Measurements from ENCODE around the gene B3GAT1.
"Not testable (repeated sequence)": the region's sequence is repeated elsewhere in the genome, so short reads cannot be mapped to it uniquely, and the experiment has no call there.

Gene B3GAT1

DNA sequence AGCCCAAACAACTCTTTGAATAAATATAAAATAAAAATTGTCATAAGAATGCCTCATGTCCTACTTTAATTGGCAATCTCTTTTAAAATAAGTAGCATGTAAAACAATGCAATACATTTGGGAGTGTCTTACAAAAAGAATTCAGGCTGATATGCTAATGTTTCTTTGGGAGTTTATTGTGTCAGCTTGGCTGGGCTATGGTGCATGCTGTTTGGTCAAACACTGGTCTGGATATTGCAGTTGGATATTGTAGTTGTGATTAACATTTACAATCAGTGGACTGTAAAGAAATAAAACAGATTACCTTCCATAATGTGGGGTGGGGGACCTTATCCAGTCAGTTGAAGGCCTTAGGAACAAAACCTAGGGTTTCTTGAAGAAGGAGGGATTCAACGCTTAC is 37.0 kb upstream of the B3GAT1 start:
- H3K9me3 ChIP-seq = no peaks in the 10 kb centered on the region
- no peak overlapping the region for H3K4me3 ChIP-seq
- H3K36me3 ChIP-seq (replicated peaks) = no peaks in the 10 kb centered on the region
- no peak for DNase-seq (ENCODE audit: low spot score in 2 of 2)
- H3K27me3 ChIP-seq (ENCODE audit: low read depth) = no peaks in the 10 kb centered on the region
- in situ Hi-C loops (cut with MboI; ENCODE audit: low sequenced_read_pairs) = no loop called here
- no peaks in the 10 kb centered on the region for H3K4me1 ChIP-seq

DNA sequence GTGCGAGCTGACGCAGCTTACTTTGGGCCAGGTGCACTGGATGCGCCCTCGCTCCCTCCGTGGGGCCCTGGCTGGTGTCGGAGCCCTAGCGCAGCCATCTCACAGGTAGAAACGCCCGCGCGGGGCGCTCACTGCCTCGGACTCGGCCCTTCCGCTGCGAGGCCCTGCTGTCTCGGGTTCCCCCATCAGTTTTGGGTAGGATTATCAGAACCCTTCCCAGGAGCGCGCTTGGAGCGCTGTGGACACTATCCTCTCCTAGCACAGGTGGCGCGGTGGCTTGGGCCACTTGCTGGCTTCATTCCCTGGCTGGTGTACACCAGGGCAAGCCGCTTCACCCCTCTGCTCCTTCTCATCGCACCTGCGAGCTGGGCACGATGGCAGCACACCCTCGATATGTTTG is 35.7 kb upstream of the B3GAT1 start:
- Histone ChIP-seq H3K4me3 (no peak overlapping the region), H3K4me1 (no peaks in the 10 kb centered on the region), H3K9me3 (no peaks in the 10 kb centered on the region), H3K27me3 (ENCODE audit: low read depth) (no peaks in the 10 kb centered on the region), H3K36me3 (replicated peaks) (no peaks in the 10 kb centered on the region)
- in situ Hi-C loops (cut with MboI; ENCODE audit: low sequenced_read_pairs) = no loop called here
- DNase-seq (ENCODE audit: low spot score in 2 of 2) = no peak

DNA sequence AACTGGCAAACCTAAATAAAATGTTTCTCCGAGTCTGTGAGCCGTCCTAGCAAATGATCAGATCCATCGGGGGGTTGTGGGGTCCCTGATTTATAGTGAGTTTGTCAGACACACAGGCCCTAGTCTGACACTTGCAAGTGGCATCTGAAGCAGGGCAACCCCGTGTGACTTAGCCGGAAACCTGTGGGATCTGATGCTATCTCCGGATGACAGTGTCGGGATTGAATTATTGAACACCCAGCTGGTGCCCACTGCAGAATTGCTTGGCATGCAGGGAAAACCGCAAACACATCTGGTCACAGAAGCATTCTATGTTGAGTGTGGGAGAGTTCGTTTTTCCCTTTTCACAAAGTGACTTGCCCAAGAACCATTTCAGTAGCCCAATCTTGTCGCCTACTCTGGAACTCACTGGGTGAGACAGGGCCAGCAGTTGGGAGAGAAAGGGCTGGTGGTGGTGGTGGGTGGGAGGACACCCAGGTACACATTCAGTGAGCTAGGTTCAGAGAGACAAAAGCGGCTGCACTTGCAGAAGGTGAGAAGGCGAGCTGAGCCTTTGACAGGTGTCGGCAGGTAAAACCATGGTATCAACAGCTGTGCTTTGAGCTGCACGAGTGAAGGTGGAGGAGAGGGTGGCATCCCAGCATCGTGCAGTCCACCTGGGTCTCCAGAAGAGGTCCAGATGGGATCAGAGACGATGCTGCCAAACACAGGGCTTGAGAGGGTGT is 33.7 kb upstream of the B3GAT1 start:
- no peaks in the 10 kb centered on the region for H3K4me1 ChIP-seq
- no peak for DNase-seq (ENCODE audit: low spot score in 2 of 2)
- in situ Hi-C loops (cut with MboI; ENCODE audit: low sequenced_read_pairs) = no loop called here
- no peaks in the 10 kb centered on the region for H3K36me3 ChIP-seq (replicated peaks)
- H3K27me3 ChIP-seq (ENCODE audit: low read depth) = no peaks in the 10 kb centered on the region
- no peaks in the 10 kb centered on the region for H3K9me3 ChIP-seq
- no peak overlapping the region for H3K4me3 ChIP-seq

DNA sequence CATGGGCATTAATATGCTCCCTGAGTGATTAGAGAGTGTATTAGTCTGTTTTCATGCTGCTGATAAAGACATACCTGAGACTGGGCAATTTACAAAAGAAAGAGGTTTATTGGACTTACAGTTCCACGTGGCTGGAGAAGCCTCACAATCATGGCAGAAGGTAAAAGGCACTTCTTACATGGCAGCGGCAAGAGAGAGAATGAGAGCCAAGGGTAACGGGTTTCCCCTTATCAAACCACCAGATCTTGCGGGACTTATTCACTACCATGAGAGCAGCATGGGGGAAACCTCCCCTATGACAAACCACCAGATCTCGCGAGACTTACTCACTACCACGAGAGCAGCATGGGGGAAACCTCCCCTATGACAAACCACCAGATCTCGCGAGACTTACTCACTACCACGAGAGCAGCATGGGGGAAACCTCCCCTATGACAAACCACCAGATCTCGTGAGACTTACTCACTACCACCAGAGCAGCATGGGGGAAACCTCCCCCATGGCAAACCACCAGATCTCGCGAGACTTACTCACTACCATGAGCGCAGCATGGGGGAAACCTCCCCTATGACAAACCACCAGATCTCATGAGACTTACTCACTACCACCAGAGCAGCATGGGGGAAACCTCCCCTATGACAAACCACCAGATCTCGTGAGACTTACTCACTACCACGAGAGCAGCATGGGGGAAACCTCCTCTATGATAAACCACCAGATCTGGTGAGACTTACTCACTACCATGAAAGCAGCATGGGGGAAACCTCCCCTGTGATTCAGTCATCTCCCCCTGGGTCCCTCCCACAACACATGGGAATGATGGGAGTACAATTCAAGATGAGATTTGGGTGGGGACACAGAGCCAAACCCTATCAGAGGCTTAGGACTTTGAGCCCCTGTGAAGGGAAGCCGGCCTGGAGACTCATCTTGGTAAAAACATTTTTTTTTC is 32.4 kb upstream of the B3GAT1 start:
- H3K27me3 ChIP-seq (ENCODE audit: low read depth); DNase-seq (ENCODE audit: low spot score in 2 of 2); in situ Hi-C loops (cut with MboI; ENCODE audit: low sequenced_read_pairs); H3K4me3 ChIP-seq; H3K4me1 ChIP-seq; H3K36me3 ChIP-seq (replicated peaks); H3K9me3 ChIP-seq: not testable (repeated sequence)

DNA sequence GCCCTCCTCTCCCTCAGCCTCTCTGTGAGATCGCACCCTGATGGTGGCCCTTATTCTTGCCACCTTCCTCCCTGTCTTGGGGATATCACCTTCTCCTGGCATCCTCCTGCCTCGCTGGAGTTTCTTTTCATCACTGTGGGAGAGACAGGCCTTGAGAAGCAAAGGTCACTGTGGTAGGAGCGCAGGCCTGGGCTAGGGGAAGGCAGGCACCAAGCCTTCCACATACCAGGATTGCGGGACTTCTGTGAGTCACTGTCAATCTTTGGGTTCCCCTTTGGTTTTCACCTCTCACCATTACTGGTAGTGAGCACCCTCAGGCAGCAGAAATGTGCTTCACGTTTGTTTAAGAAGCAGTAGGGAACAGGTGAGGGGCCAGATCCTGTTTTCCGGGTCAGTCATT is 31.2 kb upstream of the B3GAT1 start:
- DNase-seq (ENCODE audit: low spot score in 2 of 2) = no peak
- H3K36me3 ChIP-seq (replicated peaks) = no peaks in the 10 kb centered on the region
- H3K9me3 ChIP-seq = no peaks in the 10 kb centered on the region
- H3K4me3 ChIP-seq = no peak overlapping the region
- no peaks in the 10 kb centered on the region for H3K27me3 ChIP-seq (ENCODE audit: low read depth)
- no peaks in the 10 kb centered on the region for H3K4me1 ChIP-seq
- in situ Hi-C loops (cut with MboI; ENCODE audit: low sequenced_read_pairs) = no loop called here

DNA sequence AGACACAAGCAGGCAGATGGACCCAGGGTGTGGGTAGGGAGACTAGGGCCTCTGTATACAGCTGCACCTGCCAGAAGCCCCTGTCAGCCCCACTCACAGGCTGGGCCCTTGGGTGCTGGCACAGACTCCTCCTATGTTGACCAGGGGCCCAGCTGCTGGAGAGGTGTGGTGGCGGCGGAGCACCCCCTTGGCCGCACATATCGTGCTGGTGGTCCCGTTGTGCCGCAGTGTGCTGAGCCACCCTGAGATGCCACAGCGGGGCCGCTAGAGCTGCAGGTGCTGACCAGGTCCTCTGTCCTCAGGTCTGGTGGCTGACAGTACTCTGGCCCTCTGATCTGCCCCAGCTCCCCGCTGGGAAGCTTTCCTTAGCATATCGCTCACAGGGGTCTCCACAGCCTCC is 30.2 kb upstream of the B3GAT1 start:
- no peaks in the 10 kb centered on the region for H3K36me3 ChIP-seq (replicated peaks)
- H3K27me3 ChIP-seq (ENCODE audit: low read depth) = no peaks in the 10 kb centered on the region
- no peaks in the 10 kb centered on the region for H3K4me1 ChIP-seq
- H3K4me3 ChIP-seq = no peak overlapping the region
- in situ Hi-C loops (cut with MboI; ENCODE audit: low sequenced_read_pairs) = no loop called here
- H3K9me3 ChIP-seq = no peaks in the 10 kb centered on the region
- no peak for DNase-seq (ENCODE audit: low spot score in 2 of 2)

DNA sequence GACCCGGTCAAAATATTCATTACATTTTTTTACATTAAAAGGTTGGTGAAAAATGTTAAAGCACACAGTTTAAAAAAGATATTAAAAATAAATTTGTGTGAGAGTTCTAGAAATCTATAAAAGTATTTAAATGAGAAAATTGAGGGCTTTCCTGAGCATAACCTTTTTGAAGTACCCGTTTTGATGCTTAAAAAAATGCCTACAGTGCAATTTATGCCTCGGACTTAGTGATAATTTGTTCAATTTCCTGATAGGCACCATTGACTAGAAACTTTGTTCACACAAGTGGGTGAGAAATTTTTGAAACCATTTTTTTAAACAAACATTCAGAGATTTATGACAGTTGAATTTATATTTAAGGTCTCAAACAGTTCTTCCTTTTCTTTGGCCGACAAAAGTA is 29.7 kb upstream of the B3GAT1 start:
- Histone ChIP-seq H3K27me3 (ENCODE audit: low read depth) (no peaks in the 10 kb centered on the region), H3K9me3 (no peaks in the 10 kb centered on the region), H3K4me3 (no peak overlapping the region), H3K36me3 (replicated peaks) (no peaks in the 10 kb centered on the region), H3K4me1 (no peaks in the 10 kb centered on the region)
- in situ Hi-C loops (cut with MboI; ENCODE audit: low sequenced_read_pairs) = no loop called here
- DNase-seq (ENCODE audit: low spot score in 2 of 2) = no peak

DNA sequence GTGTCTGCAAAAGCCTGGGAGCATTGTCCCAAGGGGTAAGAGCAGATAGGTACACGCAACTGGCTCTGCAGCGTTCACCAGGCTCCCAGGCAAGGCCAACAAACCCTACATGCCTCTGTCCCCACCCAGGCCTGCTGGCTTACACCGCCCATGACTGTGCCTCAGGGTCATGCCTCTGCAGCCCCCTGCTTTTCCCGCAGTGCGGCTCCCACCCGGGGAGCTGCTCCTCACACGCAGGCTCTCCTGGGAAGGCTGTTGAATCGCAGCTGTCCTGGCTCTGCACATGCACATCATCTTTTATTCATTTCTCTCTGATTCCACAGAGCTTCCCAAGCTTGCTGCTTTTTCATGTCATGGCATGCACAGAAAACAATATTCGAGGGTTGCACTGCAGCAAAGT is 29.2 kb upstream of the B3GAT1 start:
- Histone ChIP-seq H3K9me3 (no peaks in the 10 kb centered on the region), H3K36me3 (replicated peaks) (no peaks in the 10 kb centered on the region), H3K27me3 (ENCODE audit: low read depth) (no peaks in the 10 kb centered on the region), H3K4me3 (no peak overlapping the region), H3K4me1 (no peaks in the 10 kb centered on the region)
- in situ Hi-C loops (cut with MboI; ENCODE audit: low sequenced_read_pairs) = no loop called here
- no peak for DNase-seq (ENCODE audit: low spot score in 2 of 2)

DNA sequence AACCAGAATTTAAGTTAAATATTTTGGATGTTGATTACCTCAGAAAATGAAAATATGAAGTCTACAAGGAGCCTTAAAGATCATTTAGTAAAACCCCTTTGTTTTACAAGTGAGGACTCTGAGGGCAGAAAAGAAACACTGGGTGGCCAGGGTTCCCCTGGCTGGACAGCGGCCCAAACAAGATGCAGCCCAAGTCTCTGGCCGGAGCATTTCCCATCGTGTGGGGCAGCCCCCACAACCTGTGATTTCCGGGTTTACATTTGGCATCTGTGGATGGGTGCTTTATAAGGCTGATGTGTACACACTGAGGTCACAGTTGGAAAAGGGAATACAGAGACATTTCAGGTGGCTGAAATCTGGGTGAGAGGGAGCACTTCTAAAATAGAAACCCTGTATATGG is 28.8 kb upstream of the B3GAT1 start:
- H3K27me3 ChIP-seq (ENCODE audit: low read depth) = no peaks in the 10 kb centered on the region
- in situ Hi-C loops (cut with MboI; ENCODE audit: low sequenced_read_pairs) = no loop called here
- no peak for DNase-seq (ENCODE audit: low spot score in 2 of 2)
- H3K9me3 ChIP-seq = no peaks in the 10 kb centered on the region
- no peaks in the 10 kb centered on the region for H3K4me1 ChIP-seq
- H3K4me3 ChIP-seq = no peak overlapping the region
- H3K36me3 ChIP-seq (replicated peaks) = no peaks in the 10 kb centered on the region

DNA sequence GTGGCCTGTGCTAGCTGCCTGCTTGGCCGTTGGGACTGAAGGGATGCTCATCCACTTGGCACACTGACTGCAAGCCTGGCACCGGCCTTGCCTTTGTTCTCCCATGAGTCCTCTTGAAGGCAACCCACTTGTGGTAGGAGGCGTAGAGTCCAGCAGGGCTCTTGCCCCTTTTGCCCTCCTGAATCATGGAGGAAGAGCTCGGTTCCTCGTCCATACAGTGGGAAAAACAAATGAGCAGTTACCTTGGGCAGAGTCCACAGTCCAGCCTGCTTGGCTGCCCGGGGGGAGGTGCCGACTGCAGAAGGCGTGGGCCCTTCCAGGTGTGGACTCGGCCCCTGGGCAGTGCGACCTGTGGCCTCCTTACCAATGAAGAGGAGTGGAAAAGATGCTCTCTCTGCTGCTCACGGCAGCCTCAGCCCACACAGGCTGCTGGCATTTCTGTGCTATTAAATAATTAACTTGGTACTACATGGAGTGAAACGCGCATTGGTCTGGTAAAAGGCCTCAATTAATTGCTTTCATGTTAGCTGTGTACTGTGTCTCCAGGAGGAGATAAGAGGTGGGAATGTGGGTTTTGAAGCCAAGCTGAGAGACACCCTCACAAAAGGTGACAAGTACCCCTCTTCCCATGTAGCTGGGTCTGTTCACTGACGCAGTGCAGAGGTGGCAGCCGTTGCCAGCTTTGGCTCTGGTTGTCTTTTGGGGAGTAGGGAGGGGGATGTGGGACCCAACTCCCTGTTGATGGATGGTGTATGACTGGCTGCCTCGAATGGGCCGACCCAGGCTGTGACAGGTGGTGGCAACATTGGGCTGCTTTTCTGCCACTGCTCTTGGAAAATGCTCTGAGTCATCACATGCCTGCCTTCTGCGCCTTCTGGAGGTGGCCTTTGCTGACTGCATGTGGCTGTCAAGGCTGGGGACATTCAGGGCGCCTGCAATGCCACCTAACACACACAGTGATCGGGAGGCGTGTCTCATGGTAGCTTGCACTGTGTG is 26.8 kb upstream of the B3GAT1 start:
- Histone ChIP-seq H3K9me3 (no peaks in the 10 kb centered on the region), H3K27me3 (ENCODE audit: low read depth) (no peaks in the 10 kb centered on the region; the same call in 1 of the 2 replicates), H3K4me3 (no peak overlapping the region), H3K36me3 (replicated peaks) (no peaks in the 10 kb centered on the region), H3K4me1 (no peaks in the 10 kb centered on the region)
- in situ Hi-C loops (cut with MboI; ENCODE audit: low sequenced_read_pairs) = no loop called here
- no peak for DNase-seq (ENCODE audit: low spot score in 2 of 2)

DNA sequence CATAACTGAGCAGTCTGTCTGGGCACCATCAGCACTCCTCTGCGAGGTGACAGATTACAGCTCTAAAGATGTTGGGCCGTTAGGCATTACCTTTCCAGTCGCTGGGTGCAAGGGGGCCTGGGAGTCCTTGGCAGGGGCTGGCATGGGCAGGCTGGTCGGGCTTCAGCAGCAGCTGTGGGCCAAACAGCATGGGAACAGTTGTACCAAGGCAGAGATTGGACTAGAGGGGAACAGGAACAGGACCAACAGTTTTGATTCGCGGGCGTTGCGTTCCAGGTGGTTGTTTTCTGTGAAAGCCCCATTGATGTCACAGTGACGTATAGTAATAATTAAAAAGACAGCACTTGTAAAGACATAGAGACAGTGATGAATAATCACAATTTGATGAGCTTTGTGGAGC is 25.8 kb upstream of the B3GAT1 start:
- in situ Hi-C loops (cut with MboI; ENCODE audit: low sequenced_read_pairs) = no loop called here
- H3K4me1 ChIP-seq = no peaks in the 10 kb centered on the region
- H3K9me3 ChIP-seq = no peaks in the 10 kb centered on the region
- no peak for DNase-seq (ENCODE audit: low spot score in 2 of 2)
- H3K4me3 ChIP-seq = no peak overlapping the region
- H3K27me3 ChIP-seq (ENCODE audit: low read depth) = peaks cover under 1% of the 10 kb centered on the region; the same call in 1 of the 2 replicates
- H3K36me3 ChIP-seq (replicated peaks) = no peaks in the 10 kb centered on the region

DNA sequence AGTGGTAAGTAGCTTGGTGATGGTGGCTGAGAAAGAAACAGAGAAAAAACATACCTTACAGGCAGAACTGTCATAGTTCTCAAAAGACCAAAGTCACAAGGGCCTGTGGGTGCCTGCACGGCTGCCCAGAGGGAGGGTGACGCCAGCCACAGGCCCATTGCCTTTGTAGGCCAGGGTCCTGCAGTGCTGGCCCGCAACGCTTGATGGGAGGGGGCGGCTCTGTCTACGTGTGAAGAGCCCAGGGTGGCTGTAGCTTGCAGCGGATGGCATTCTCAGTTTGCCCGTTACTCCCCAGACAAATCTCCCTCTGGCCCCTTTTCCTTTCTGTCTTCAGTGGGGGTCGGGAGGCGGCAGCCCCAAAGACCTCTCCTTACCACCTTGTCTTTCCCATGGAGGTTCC is 24.7 kb upstream of the B3GAT1 start:
- no peaks in the 10 kb centered on the region for H3K4me1 ChIP-seq
- DNase-seq (ENCODE audit: low spot score in 2 of 2) = no peak
- no peaks in the 10 kb centered on the region for H3K9me3 ChIP-seq
- H3K36me3 ChIP-seq (replicated peaks) = no peaks in the 10 kb centered on the region
- H3K27me3 ChIP-seq (ENCODE audit: low read depth) = peaks cover 4% of the 10 kb centered on the region; the same call in 1 of the 2 replicates
- in situ Hi-C loops (cut with MboI; ENCODE audit: low sequenced_read_pairs) = no loop called here
- H3K4me3 ChIP-seq = no peak overlapping the region

DNA sequence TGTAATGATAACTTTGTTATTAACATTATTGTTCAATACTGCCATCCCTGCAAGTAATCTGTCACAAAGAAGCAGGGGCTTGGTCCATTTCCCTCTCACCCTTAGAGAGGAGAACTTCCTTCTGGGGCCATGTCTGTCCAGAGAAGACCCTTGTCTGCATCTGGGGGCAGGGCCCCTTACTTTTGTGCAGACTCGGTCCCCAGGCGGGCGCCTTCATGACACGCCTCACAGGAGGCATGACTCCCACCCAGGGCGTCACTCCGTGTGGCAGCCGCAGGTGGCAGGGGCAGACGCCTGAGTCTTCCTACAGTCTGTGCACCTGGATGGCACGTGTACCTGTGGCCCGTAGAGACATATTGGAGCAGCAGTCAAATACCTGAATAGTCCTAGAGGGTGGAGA is 21.8 kb upstream of the B3GAT1 start:
- no peaks in the 10 kb centered on the region for H3K9me3 ChIP-seq
- H3K4me1 ChIP-seq = no peaks in the 10 kb centered on the region
- H3K4me3 ChIP-seq = no peak overlapping the region
- H3K27me3 ChIP-seq (ENCODE audit: low read depth) = peaks cover 9% of the 10 kb centered on the region; the same call in 1 of the 2 replicates
- in situ Hi-C loops (cut with MboI; ENCODE audit: low sequenced_read_pairs) = no loop called here
- H3K36me3 ChIP-seq (replicated peaks) = no peaks in the 10 kb centered on the region
- DNase-seq (ENCODE audit: low spot score in 2 of 2) = no peak

Measured in HAP-1 (cell line).